ENCODE measurements around the gene SMC3.

The SMC3 gene

DNA sequence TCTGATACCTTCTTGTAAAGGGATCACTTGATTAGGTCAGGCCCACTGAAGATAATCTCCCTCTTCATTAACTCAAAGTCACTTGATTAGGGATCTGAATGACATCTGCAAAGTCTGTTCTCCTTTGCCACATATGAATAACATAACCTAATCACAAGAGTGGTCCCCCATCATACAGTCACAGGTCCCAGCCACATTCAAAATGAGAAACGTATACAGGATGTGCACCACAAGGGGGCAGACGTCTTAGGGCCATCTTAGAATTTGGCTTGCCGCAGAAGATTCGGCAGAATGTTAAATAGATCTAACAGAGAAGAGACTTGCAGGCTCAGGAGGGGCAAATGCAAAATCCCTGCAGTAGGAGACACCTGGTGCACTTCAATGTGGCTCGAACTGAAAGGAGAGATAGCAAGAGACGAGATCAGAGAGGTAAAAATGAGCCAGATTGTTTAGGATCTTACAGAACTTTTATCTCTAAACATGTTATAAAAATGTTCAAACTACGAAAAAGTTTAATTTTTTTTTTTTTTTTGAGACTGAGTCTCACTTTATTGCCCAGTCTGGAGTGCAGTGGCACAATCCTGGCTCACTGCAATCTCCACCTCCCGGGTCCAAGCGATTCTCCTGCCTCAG is 10.4 kb upstream of the SMC3 start:
- Histone ChIP-seq H3K27ac (ENCODE audit: low read depth, low read length) (no peak overlapping the region), H3K9me2 (replicated peaks; ENCODE audit: insufficient read depth, low read length) (no peaks in the 10 kb centered on the region), H3K4me2 (ENCODE audit: low read depth, low read length, poor library complexity, severe bottlenecking) (no peak overlapping the region), H3K27me3 (ENCODE audit: low read length) (no peaks in the 10 kb centered on the region), H3K36me3 (ENCODE audit: low read length) (no peaks in the 10 kb centered on the region), H2AFZ (ENCODE audit: low read depth, low read length, severe bottlenecking) (peak overlapping the region; percentile 49), H4K20me1 (ENCODE audit: low read depth, low read length) (no peaks in the 10 kb centered on the region), H3K79me2 (ENCODE audit: insufficient read depth, low read length) (no peaks in the 10 kb centered on the region), H3K4me3 (ENCODE audit: insufficient read depth, low read length, poor library complexity, severe bottlenecking) (no peak overlapping the region), H3F3A (ENCODE audit: insufficient read depth) (no peaks in the 10 kb centered on the region), H3K9me3 (ENCODE audit: insufficient read depth, low read length) (no peaks in the 10 kb centered on the region), H3K9ac (ENCODE audit: low read length) (no peak overlapping the region)
- TF ChIP-seq, protein P1, sequence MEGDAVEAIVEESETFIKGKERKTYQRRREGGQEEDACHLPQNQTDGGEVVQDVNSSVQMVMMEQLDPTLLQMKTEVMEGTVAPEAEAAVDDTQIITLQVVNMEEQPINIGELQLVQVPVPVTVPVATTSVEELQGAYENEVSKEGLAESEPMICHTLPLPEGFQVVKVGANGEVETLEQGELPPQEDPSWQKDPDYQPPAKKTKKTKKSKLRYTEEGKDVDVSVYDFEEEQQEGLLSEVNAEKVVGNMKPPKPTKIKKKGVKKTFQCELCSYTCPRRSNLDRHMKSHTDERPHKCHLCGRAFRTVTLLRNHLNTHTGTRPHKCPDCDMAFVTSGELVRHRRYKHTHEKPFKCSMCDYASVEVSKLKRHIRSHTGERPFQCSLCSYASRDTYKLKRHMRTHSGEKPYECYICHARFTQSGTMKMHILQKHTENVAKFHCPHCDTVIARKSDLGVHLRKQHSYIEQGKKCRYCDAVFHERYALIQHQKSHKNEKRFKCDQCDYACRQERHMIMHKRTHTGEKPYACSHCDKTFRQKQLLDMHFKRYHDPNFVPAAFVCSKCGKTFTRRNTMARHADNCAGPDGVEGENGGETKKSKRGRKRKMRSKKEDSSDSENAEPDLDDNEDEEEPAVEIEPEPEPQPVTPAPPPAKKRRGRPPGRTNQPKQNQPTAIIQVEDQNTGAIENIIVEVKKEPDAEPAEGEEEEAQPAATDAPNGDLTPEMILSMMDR (IDR thresholded peaks at IDR 0.05; ENCODE audit: insufficient read depth, low read length, poor library complexity, severe bottlenecking): peak; percentile 94
- no peak for TF ChIP-seq EZH2phosphoT487 (conservative IDR thresholded peaks at IDR 0.05; ENCODE audit: low read length)

DNA sequence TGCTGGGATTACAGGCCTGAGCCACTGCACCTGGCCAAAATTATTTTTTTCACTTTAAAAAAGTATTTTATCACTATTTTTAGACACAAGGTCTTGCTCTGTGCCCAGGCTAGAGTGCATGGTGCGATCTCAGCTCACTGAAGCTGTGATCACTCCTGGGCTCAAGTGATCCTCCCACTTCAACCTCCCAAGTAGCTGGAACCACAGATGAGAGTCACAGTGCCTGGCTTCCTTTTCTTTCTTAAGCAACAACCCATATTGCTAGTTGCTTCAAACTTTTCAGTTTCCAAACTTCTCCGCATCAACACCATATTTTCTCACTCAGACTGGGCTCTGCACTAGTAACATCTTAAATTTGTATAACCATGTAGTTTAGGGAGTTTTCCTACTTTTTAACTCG is 9.5 kb upstream of the SMC3 start:
- Histone ChIP-seq H3K27me3 (ENCODE audit: low read length) (no peaks in the 10 kb centered on the region), H3K27ac (ENCODE audit: low read depth, low read length) (no peak overlapping the region), H3K9me3 (ENCODE audit: insufficient read depth, low read length) (no peaks in the 10 kb centered on the region), H3K79me2 (ENCODE audit: insufficient read depth, low read length) (no peaks in the 10 kb centered on the region), H3K4me3 (ENCODE audit: insufficient read depth, low read length, poor library complexity, severe bottlenecking) (no peak overlapping the region), H3K4me2 (ENCODE audit: low read depth, low read length, poor library complexity, severe bottlenecking) (no peak overlapping the region), H3K9me2 (replicated peaks; ENCODE audit: insufficient read depth, low read length) (no peaks in the 10 kb centered on the region), H2AFZ (ENCODE audit: low read depth, low read length, severe bottlenecking) (no peak overlapping the region), H4K20me1 (ENCODE audit: low read depth, low read length) (no peaks in the 10 kb centered on the region), H3K36me3 (ENCODE audit: low read length) (no peaks in the 10 kb centered on the region), H3K9ac (ENCODE audit: low read length) (no peak overlapping the region), H3F3A (ENCODE audit: insufficient read depth) (no peaks in the 10 kb centered on the region)
- TF ChIP-seq, protein P1 (IDR thresholded peaks at IDR 0.05; ENCODE audit: insufficient read depth, low read length, poor library complexity, severe bottlenecking): no peak

DNA sequence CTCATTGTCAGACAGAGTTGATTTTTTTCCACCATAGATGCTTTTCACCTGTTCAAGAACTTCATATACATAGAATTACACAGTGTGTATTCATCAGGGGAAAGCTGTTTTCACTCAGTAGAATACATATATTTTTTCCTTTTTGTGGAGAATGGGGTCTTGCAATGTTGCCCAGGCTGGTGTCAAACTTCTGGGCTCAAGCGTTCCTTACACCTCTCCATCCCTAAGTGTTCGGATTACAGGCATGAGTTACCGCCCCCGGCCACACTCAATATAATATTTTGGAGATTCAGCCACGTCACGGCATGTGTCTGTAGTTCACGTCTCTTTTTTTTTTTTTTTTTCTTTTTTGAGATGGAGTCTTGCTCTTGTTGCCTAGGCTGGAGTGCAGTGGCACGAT is 7.5 kb upstream of the SMC3 start:
- Histone ChIP-seq H3K9ac (ENCODE audit: low read length) (no peak overlapping the region), H3K27me3 (ENCODE audit: low read length) (no peaks in the 10 kb centered on the region), H3K9me2 (replicated peaks; ENCODE audit: insufficient read depth, low read length) (no peaks in the 10 kb centered on the region), H4K20me1 (ENCODE audit: low read depth, low read length) (no peaks in the 10 kb centered on the region), H3K27ac (ENCODE audit: low read depth, low read length) (no peak overlapping the region), H3K4me3 (ENCODE audit: insufficient read depth, low read length, poor library complexity, severe bottlenecking) (no peak overlapping the region), H3K4me2 (ENCODE audit: low read depth, low read length, poor library complexity, severe bottlenecking) (no peak overlapping the region), H3K9me3 (ENCODE audit: insufficient read depth, low read length) (no peaks in the 10 kb centered on the region), H3F3A (ENCODE audit: insufficient read depth) (peaks cover 2% of the 10 kb centered on the region; the same call in 1 of the 2 replicates), H2AFZ (ENCODE audit: low read depth, low read length, severe bottlenecking) (no peak overlapping the region), H3K36me3 (ENCODE audit: low read length) (no peaks in the 10 kb centered on the region), H3K79me2 (ENCODE audit: insufficient read depth, low read length) (no peaks in the 10 kb centered on the region)
- TF ChIP-seq, protein P1 (IDR thresholded peaks at IDR 0.05; ENCODE audit: insufficient read depth, low read length, poor library complexity, severe bottlenecking): no peak
- TF ChIP-seq EZH2phosphoT487 (conservative IDR thresholded peaks at IDR 0.05; ENCODE audit: low read length): no peak

Measured in SU-DHL-6 (cell line).